Right lobe of liver (tissue), 6 donors: Measurements from ENCODE around the gene ANAPC4. TPM values are rescaled to one million over a fixed set of nuclear protein-coding genes. Genes with fewer than 3 reads are reported as not detected.

Experiments
- ATAC-seq, 4 donors: fragments of 200-7000 bp; cut with Tn5 transposase; one replicate each; pipeline ENCODE4 v1.9.1; 2020; ENCODE audit warnings: mild to moderate bottlenecking in 4 of 4, moderate library complexity in 4 of 4
- DNase-seq, 3 donors: peaks; one replicate each; pipeline ENCODE4 v3.0.0-alpha.2; 2020
- H3K27ac ChIP-seq, 3 donors: fragments of 200-600 bp; one replicate each; pipeline ENCODE4 v1.8.0; 2022
- H3K27me3 ChIP-seq, 2 donors: fragments of 200-600 bp; one replicate each; pipeline ENCODE4 v1.8.0; 2022
- H3K36me3 ChIP-seq, 4 donors: fragments of 200-600 bp; sonication (generic) in 1 of 4; one replicate each; pipeline versions ENCODE4 v1.5.1 to v1.8.0; 2017 to 2022; ENCODE audit warnings: control low read depth in 1 of 4
- H3K4me1 ChIP-seq, 4 donors: fragments of 200-600 bp; sonication (generic) in 1 of 4; one replicate each; pipeline versions ENCODE4 v1.5.1 to v1.8.0; 2017 to 2022; ENCODE audit warnings: control low read depth in 1 of 4
- H3K4me3 ChIP-seq, 3 donors: fragments of 200-600 bp; one replicate each; pipeline ENCODE4 v1.8.0; 2022
- H3K9me3 ChIP-seq, 4 donors: fragments of 200-600 bp; sonication (generic) in 1 of 4; one replicate each; pipeline versions ENCODE4 v1.5.1 to v1.8.0; 2017 to 2022; ENCODE audit warnings: control low read depth in 1 of 4
- CTCF ChIP-seq, 4 donors: fragments of 200-600 bp in 3 of 4; fragments of 450-650 bp in 1 of 4; IDR thresholded peaks; one replicate each; pipeline versions ENCODE4 v1.5.1 to v1.8.0; 2016 to 2022; ENCODE audit warnings: antibody characterized with exemption in 4 of 4, mild to moderate bottlenecking in 2 of 4
- POLR2A ChIP-seq: fragments of 450-650 bp; IDR thresholded peaks from one replicate; pipeline ENCODE4 v1.6.1; 2017; ENCODE audit warnings: antibody characterized with exemption, mild to moderate bottlenecking
- WGBS: methylation state at CpG from one replicate; pipeline ENCODE4 v1.1.6; 2018; ENCODE audit warnings: low coverage, low lambda C conversion rate; ENCODE audit not compliant: insufficient coverage; ENCODE audit errors: missing lambda C conversion rate; 5-methylcytosine and 5-hydroxymethylcytosine counted together
- intact Hi-C, 2 donors: fragments of 100-400 bp; cut with DNase I; formaldehyde crosslinking; loops; one replicate each; pipeline versions ENCODE4 v1.11.2 to v1.14.1; 2022
- total RNA-seq, 6 experiments: library from RNA; depleted of rRNA in 2 of 6; stranded (reverse); fragments of >200 nt in 2 of 6; fragmentation: NEBNext Ultra II Directional in 3 of 6; extraction: Animal tissue kit (Norgen Biotek cat#: 25700) in 3 of 6; gene quantifications; one replicate each; pipeline versions ENCODE4 v1.1.0 to v1.2.4, GENCODE V29; 2016 to 2023
- donor health status: DM: no; HTN: yes; CAD: no.
- donor health status: DM: no; HTN: no; CAD: no.
- donor health status: DM: no; HTN: no; CAD: no.
- donor health status: DM: no; HTN: yes; CAD: no.
- donor health status: DM: no; HTN: yes; CAD: no.

The ANAPC4 gene
- total RNA-seq, 6 experiments from 2014 or later, result 7.2 to 13.9 (median 11.4) TPM

- no peak for DNase-seq
- TF ChIP-seq CTCF (IDR thresholded peaks at IDR 0.05), result no peak
- TF ChIP-seq POLR2A, result no peak
- intact Hi-C loops, result no loop called here
- H3K27me3 ChIP-seq, result no peaks in the 10 kb centered on the region
- ATAC-seq, result peak in 2 of 4 donors; percentile 73 to 75
- H3K9me3 ChIP-seq, result no peaks in the 10 kb centered on the region
- no peaks in the 10 kb centered on the region for H3K36me3 ChIP-seq
- H3K4me3 ChIP-seq, result no peak overlapping the region
- WGBS, result 63% methylated on average over 3 of the region's 3 CpGs
- no peaks in the 10 kb centered on the region for H3K4me1 ChIP-seq
- H3K27ac ChIP-seq, result no peak overlapping the region
These were observed 80.1 kb downstream of the ANAPC4 start for GRCh38 chr4:25457053-25457715.

- DNase-seq (no peak), ATAC-seq (no peak)
- TF ChIP-seq POLR2A (no peak), CTCF (IDR thresholded peaks at IDR 0.05) (no peak)
- no peaks in the 10 kb centered on the region for H3K4me1 ChIP-seq
- H3K4me3 ChIP-seq, result no peak overlapping the region
- WGBS, result 65% methylated on average over 11 of the region's 11 CpGs
- no peak overlapping the region for H3K27ac ChIP-seq
- no peaks in the 10 kb centered on the region for H3K9me3 ChIP-seq
- intact Hi-C loops, result no loop called here
- no peaks in the 10 kb centered on the region for H3K36me3 ChIP-seq
- H3K27me3 ChIP-seq, result no peaks in the 10 kb centered on the region
These were observed 90.1 kb downstream of the ANAPC4 start for GRCh38 chr4:25466966-25467697.

GRCh38 chr4:25467843-25468242 is 90.8 kb downstream of the ANAPC4 start:
- WGBS, result 83% methylated on average over 5 of the region's 5 CpGs
- no peaks in the 10 kb centered on the region for H3K4me1 ChIP-seq
- no peaks in the 10 kb centered on the region for H3K27me3 ChIP-seq
- intact Hi-C loops, result no loop called here
- DNase-seq (no peak), ATAC-seq (no peak)
- H3K36me3 ChIP-seq, result no peaks in the 10 kb centered on the region
- no peak for TF ChIP-seq CTCF (IDR thresholded peaks at IDR 0.05)
- no peak for TF ChIP-seq POLR2A
- H3K9me3 ChIP-seq, result no peaks in the 10 kb centered on the region
- no peak overlapping the region for H3K4me3 ChIP-seq
- no peak overlapping the region for H3K27ac ChIP-seq

Other genes with a start within 250 kb of the ANAPC4 start
- 10 to 100 TPM; 17.0 to 26.6 (median 22.7) TPM for gene SEPSECS, start 216.8 kb upstream of the ANAPC4 start, total RNA-seq
- gene PI4K2B, start 143.2 kb upstream of the ANAPC4 start, total RNA-seq, result 10 to 100 TPM; 17.1 to 33.5 (median 22.8) TPM
- gene ZCCHC4, start 64.5 kb upstream of the ANAPC4 start, total RNA-seq, result 1 to 10 TPM; 2.9 to 6.9 (median 3.9) TPM